AG10803 (cell line): ENCODE results near the gene TMEM273.

ENCODE experiments used
- DNase-seq: peaks from one replicate; pipeline ENCODE4 v3.0.0; 2010; ENCODE audit warnings: low read depth
- H3K4me3 ChIP-seq: 2 replicates; pipeline ENCODE4 v1.5.1; 2011; ENCODE audit warnings: mild to moderate bottlenecking, low read length, control low read depth
- TF ChIP-seq, protein P1 (sequence below): conservative IDR thresholded peaks from 2 replicates; pipeline ENCODE4 v1.5.1; 2011; ENCODE audit warnings: mild to moderate bottlenecking, low read length, control low read depth, inconsistent platforms

Gene TMEM273

DNA sequence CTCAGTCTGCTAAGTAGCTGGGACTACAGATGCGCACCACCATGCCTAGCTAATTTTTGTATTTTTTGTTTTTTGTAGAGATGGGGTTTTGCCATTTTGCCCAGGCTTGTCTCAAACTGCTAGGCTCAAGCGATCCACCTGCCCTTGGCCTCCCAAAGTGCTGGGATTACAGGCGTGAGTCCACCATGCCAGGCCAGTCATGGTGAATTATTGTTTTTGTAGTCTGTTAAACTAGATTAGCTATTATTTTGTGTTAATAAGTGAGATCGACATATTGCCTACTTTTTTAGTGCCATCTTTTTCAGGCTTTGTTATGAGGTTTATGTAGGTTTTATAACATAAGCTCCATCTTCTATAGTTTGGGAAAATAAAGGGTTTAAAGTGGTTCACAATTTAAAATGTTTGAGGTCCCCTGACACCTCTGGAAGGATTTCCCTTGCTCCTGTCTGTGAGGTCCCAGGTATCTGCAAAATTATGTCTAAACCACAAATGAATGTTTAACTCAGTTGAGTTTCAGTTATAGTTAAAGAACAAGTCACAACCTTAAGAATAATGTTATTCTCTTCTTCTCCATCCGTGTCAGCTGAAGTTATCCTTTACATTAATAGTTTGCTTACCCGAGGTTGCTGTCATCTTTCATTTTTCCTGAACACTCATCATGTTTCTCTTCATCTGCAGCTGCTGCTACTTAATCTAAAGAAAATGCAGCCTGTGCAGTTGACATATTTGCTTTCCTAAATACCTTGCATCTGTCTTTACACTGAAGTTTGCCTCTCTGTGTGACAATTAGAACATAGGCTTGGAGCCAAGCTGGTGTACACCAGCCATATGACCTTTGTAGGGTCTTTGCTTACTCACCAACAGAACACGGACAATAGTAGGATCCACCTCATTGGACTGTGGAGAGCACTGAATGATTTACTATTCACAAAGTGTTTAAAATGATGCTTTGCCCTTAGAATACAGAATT is 63.9 kb downstream of the TMEM273 start:
- H3K4me3 ChIP-seq: no peak overlapping the region
- TF ChIP-seq, protein P1, sequence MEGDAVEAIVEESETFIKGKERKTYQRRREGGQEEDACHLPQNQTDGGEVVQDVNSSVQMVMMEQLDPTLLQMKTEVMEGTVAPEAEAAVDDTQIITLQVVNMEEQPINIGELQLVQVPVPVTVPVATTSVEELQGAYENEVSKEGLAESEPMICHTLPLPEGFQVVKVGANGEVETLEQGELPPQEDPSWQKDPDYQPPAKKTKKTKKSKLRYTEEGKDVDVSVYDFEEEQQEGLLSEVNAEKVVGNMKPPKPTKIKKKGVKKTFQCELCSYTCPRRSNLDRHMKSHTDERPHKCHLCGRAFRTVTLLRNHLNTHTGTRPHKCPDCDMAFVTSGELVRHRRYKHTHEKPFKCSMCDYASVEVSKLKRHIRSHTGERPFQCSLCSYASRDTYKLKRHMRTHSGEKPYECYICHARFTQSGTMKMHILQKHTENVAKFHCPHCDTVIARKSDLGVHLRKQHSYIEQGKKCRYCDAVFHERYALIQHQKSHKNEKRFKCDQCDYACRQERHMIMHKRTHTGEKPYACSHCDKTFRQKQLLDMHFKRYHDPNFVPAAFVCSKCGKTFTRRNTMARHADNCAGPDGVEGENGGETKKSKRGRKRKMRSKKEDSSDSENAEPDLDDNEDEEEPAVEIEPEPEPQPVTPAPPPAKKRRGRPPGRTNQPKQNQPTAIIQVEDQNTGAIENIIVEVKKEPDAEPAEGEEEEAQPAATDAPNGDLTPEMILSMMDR: no peak

DNA sequence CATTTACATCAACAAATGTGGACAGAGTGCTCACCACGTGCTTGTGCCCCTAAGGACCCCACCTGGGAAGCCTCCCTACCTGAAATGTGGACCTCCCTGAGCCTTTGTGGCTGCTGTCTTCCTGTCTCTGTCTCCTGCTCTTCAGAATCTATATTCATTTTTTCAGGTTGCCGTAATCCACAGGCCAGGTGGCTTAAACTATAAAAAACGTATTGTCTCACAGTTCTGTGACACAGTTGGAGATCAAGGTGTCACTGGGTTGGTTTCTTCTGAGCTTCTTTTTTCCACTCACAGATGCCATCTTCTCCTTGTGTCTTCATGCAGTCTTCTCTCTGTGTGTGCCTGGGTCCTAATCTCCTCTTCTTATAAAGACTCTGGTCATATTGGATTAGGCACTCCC is 67.3 kb downstream of the TMEM273 start:
- TF ChIP-seq, protein P1: no peak
- no peak for DNase-seq
- no peak overlapping the region for H3K4me3 ChIP-seq

More for the DNA sequence above, 63.9 kb downstream of the TMEM273 start:
- no peak for DNase-seq

DNA sequence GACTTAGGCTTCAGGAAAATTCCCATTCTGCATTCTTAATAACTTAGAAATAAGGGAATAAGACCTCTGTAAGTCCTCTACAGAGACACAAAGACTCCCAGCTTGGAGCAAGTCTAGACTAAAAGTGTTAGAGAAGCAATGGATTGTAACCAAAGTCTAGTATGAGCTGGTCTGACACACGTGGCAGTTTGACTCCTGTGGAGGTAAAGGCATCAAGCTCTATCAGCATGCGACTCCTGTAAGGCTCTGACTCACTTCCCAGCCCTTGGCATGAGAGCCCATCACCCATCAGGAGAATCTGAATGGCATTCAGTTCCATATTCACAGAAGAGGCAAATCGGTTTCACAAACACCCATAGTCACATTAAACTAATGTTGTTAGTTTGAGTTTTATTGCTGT is 68.4 kb downstream of the TMEM273 start:
- no peak overlapping the region for H3K4me3 ChIP-seq
- TF ChIP-seq, protein P1: no peak
- DNase-seq: no peak

DNA sequence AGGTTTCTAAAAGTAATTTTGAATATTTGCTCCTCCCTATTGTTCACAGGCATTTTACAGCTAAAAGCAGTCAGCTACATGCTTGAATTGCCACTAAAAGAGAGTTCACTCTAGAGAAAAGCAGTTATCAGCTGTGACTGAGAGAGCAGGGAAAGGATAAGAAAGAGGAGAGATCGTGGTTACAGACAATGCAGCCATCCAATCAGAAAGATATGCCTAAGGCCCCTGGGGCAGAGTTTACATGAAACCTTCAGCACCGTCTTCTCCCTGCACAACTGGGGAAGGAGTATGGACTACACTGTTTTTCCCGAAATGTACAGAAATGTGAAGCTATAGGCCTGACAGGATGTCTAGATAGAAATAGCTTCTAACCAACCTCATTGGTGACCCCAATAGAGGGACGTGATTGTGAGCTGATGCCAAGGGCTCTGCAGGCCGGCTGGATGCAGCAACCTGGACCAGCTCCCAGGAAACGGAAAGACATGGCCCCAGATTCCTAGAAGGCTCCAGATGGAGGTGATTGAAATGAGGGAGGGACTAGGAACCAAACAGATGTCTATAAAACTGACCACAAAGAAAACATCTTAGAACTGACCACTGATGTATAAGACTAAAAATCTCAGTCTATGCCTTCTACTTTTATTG is 69.6 kb downstream of the TMEM273 start:
- DNase-seq: no peak
- TF ChIP-seq, protein P1: no peak

DNA sequence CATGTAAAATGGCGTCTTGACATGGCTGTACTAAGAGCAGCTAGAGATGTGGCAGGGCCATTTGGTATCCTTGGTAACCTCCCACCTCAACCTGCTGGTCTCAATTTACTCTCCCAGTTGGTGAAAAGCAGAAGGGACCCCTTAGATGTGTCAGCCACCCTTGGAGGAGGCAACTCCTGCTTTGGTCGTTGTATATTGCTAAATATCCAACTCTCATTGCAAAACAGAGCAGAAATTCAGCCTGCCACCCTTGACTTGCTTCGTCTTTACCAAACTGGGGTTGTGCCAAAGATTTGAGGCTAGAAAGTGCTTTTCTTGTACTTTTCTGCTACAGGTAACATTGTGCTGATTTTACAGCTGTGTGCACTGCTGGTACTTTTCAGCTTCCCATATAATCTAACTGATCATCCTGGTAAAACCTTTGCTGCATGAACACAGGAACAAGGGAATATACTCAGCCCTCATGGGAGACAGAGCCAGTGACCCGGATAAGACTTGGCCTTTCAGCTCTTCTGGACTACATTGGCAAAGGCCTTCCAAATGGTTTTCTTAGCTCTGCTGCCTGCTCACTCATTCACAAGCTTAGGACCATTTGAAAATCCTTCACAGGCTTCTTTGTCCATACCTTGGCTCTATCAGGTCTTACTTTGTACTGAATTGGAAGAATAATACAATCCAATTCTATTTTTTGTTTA is 70.7 kb downstream of the TMEM273 start:
- no peak for DNase-seq
- TF ChIP-seq, protein P1: no peak

More for the DNA sequence above, 69.6 kb downstream of the TMEM273 start:
- H3K4me3 ChIP-seq: no peak overlapping the region

DNA sequence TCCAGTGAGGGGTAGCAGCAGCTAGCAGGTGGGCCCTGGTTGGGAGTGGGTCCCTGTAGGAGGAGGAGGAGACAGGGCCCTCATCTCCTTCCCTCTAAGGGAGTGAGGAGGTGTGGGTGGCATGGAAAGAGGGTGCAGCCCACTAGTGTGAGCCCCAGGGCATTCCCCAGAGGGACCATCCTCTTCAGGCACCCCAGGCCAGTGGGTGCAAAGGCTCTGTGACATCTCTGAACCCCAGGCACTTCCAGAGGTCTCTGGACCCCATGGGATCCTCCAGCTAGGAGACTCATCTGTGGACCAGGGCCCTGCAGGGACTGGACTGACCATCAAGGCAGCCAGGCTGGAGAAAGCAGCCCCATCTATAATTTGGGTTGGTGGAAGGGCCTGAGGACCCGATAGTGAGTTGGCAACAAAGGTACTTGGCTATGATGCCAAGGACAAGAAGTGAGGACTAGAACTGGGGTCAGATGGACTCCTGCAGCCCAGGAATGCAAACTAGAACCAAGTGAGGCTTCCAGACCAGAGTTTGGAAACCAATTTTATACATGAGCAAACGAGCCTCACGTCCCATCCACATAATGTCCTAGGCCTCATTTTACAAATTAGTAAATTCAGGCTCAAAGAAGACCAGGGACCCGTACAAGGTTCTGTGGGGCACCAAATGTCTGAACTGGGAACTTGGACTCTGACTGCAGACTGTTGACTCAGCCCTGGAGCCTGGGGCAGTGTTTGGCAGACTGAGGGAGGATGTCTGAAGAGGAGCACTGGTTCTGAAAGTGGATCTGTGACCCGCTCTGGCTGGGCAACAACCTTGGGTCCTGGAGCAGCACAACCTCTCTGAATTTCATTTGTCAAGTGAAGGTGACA is 71.4 kb downstream of the TMEM273 start:
- no peak overlapping the region for H3K4me3 ChIP-seq
- TF ChIP-seq, protein P1: no peak
- no peak for DNase-seq

More for the DNA sequence above, 70.7 kb downstream of the TMEM273 start:
- no peak overlapping the region for H3K4me3 ChIP-seq
